HG02973 (cell line): Measurements from ENCODE around the gene CHERP.
"Not testable (repeated sequence)": the region's sequence is repeated elsewhere in the genome, so short reads cannot be mapped to it uniquely, and the experiment has no call there.

Source experiments
- ATAC-seq: cut with Tn5 transposase; IDR thresholded peaks from one replicate; pipeline ENCODE4 v1.9.1; 2021; ENCODE audit warnings: moderate library complexity; ENCODE audit not compliant: unreplicated experiment

Gene CHERP

DNA sequence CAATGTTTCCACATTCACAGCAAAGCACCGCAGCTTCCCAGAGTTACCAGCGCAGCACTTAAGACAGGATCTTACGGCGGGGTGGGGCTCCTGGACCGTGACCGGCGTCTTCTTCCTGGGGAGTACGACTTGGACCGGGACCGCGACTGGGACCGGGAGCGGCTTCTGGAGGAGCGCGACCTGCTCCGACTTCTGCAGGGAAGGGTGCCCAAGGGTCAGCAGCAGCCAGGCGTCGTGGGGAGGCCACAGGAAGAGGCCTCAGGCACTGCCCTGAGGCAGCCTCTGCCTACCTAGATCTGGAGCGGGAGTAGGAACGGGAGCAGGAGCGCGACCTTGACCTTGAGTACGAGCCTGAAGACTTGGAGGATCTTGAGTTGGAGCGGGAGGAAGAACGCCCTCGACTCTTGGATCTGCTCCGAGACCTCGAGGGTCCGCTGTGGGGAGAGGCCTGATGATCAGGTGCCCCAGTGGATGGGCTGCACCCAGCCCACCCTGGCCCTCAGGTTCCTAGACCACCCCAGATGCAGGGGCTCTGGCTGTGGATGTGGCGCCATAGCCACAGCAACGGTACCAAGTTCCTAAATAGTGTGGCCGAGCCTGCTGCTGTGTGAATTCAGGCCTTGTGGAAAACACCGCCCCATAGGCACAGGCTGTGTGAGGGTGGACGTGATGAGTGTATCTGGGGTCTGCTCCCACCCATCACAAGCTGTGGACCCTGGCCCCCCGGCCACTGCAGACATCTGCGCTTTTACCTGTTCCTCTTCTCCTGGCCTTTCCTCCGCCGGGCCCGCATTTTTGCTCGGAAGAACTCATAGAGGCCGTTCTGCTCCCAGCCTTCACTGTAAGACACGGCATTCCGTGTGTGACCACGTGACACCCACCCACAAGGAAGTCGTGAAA lies 21.9 kb downstream of the CHERP start:
- ATAC-seq, result no peak

DNA sequence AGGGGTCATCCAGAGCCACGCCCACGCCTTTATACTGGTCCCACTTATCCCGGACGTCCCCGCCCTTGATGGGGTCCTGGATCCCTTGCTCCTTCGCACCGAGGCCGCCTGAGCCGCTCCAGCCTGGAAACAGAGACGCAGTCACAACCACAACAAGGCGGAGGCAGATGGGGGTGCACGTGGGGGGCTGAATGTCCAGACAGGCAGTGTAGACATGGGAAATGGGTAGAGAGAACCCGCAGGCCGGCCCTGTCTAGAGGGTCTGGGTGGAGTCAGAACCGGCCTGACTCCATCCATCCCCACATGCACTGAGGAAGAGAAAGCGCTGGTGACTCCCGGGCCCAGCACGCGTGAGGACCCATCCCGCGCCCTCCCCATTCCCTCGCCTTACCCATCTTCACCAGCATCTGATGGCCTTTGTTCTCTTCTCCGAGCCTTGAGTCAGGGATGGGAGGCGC lies 23.0 kb downstream of the CHERP start:
- no peak for ATAC-seq

GRCh38 chr19:16518483-16519229 lies 23.6 kb downstream of the CHERP start:
- ATAC-seq, result no peak

GRCh38 chr19:16518061-16518460 lies 24.2 kb downstream of the CHERP start:
- ATAC-seq, result no peak

- no peak for ATAC-seq
These were observed 25.2 kb downstream of the CHERP start for GRCh38 chr19:16516923-16517610.

- ATAC-seq, result no peak
These were observed 25.9 kb downstream of the CHERP start for GRCh38 chr19:16516381-16516780.

GRCh38 chr19:16514383-16515019 lies 27.7 kb downstream of the CHERP start:
- no peak for ATAC-seq

- ATAC-seq, result not testable (repeated sequence)
These were observed 29.6 kb downstream of the CHERP start for GRCh38 chr19:16512611-16513010.

DNA sequence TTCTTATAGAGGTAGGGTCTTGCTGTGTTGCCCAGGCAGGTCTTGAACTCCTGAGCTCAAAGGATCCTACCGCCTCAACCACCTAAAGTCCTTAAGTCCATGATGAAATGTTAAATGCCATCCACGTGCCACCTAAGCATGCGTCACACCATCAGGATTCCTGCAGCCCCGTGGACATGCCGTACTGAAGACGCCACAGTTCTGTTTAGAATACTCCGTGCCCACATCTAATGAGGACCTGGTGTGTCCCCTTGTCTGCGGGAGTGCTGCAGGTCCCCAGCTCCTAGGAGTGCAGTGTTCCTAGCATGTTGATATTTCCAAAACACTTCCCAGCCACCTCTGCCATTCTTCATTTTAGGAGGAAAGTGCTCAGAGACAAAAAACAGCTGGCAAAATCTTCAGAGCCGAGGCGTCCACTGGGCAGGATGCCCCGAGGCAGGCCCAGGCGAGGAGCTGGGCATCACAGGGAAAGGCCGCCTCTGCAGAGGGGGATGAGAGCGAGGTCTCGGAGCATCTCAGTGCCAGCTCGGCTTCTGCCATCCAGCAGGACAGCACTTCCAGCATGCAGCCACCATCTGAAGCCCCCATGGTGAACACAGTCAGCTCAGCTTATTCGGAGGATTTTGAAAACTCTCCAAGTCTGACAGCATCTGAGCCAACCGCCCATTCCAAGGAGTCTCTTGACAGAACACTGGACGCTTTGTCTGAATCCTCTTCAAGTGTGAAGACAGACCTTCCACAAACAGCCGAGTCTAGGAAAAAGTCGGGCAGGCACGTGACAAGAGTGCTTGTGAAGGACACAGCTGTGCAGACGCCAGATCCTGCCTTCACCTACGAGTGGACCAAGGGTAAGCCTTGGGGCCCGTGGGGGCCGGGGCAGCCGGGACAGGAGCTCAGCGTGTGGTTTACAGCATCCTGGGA lies 32.8 kb downstream of the CHERP start:
- no peak for ATAC-seq

DNA sequence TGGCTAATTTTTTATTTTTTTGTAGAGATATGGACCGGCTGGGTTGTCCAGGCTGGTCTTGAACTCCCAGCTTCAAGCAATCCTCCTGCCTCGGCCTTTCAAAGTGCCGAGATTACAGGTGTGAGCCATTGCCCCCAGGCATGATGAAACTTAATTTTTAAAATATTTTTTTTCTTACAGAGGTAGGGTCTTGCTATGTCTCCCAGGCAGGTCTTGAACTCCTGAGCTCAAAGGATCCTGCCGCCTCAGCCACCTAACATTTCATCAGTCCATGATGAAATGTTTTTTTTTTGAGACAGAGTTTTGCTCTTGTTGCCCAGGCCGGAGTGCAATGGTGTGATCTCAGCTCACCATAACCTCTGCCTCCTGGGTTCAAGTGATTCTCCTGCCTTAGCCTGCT lies 33.7 kb downstream of the CHERP start:
- no peak for ATAC-seq

- no peak for ATAC-seq
These were observed 35.3 kb downstream of the CHERP start for GRCh38 chr19:16506961-16507360.

GRCh38 chr19:16506161-16506560 lies 36.1 kb downstream of the CHERP start:
- not testable (repeated sequence) for ATAC-seq

GRCh38 chr19:16504271-16504670 lies 38.0 kb downstream of the CHERP start:
- ATAC-seq, result no peak

DNA sequence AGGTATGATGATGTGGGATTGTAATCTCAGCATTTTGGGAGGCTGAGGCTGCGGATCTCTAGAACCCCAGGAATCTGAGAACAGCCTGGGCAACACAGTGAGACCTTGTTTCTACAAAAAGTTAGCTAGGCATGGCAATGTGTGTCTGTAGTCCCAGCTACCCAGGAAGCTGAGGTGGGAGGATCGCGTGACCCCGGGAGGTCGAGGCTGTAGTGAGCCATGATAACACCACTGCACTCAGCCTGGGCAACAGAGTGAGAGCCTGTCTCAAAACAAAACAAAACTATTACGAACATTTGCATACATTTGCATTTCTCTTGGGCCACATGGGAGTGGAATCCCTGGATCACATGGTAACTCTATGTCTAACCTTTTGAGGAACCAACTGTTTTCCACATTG lies 44.4 kb downstream of the CHERP start:
- no peak for ATAC-seq

GRCh38 chr19:16497042-16497441 lies 45.2 kb downstream of the CHERP start:
- ATAC-seq, result no peak

DNA sequence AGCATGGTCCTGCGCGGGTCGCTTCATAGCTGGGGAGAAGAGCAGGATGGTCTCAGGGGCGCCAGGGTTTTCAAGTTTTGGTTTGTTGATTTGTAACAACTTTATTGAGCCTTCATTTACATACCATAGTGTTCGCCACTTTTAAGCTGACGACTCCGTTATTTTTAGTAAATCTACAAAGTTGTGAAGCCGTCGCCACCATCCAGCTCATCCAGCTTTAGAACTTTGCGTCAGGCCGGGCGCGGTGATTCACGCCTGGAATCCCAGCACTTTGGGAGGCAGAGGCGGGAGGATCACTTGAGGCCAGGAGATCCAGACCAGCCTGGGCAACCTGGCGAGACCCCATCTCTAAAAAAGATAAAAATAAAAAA lies 45.6 kb downstream of the CHERP start:
- ATAC-seq, result no peak

DNA sequence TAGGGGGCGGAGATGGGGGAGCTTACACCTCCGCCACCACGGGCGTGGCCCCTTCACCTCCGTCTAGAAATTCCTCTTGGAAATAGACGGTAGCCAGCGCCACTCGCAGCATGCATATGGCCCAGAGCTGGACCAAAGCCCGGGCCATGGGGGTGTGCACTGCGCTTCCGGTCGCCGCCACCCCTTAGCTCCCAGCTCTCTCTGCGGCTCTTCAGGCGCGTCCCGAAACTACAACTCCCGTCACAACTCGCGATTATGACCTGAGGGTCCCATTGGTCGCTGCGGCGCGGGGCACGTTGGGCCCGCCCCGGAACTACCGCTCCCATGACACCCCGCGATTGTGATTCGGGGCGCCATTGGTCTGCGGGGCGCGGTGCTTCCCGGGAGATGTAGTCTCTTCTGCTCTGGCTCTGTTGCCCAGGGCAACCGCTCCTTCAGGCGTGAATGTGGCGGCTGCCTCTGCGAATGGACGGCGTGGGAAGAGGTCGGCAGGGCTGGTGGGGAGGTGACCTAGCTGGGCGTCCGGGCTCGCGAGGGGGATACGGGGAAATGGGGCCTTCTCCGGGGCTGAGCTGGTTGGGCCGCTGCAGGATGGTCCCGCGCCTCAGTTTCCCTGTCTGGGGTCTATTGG lies 46.1 kb downstream of the CHERP start, which contains the start of the genes C19orf44 and CALR3:
Gene C19orf44 (plus strand): TSS at position 413 of the 631 bp plus-strand sequence. CDS start 4,399 bp downstream, outside the sequence.
Gene CALR3 (minus strand): TSS at position 186 of the 631 bp plus-strand sequence. CDS start 38 bp downstream, at position 148.
- peak; percentile 97 for ATAC-seq

GRCh38 chr19:16486476-16486875 lies 55.8 kb downstream of the CHERP start:
- not testable (repeated sequence) for ATAC-seq

GRCh38 chr19:16482745-16483144 lies 59.5 kb downstream of the CHERP start:
- ATAC-seq, result no peak
